Measurements from ENCODE around the gene SLC45A2.

GRCh38 chr5:33934176-33934575 lies 50.3 kb downstream of the SLC45A2 start:
- TF ChIP-seq, protein P1, sequence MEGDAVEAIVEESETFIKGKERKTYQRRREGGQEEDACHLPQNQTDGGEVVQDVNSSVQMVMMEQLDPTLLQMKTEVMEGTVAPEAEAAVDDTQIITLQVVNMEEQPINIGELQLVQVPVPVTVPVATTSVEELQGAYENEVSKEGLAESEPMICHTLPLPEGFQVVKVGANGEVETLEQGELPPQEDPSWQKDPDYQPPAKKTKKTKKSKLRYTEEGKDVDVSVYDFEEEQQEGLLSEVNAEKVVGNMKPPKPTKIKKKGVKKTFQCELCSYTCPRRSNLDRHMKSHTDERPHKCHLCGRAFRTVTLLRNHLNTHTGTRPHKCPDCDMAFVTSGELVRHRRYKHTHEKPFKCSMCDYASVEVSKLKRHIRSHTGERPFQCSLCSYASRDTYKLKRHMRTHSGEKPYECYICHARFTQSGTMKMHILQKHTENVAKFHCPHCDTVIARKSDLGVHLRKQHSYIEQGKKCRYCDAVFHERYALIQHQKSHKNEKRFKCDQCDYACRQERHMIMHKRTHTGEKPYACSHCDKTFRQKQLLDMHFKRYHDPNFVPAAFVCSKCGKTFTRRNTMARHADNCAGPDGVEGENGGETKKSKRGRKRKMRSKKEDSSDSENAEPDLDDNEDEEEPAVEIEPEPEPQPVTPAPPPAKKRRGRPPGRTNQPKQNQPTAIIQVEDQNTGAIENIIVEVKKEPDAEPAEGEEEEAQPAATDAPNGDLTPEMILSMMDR (IDR thresholded peaks at IDR 0.05; ENCODE audit: borderline replicate concordance, extremely low read depth, low read length, poor library complexity, severe bottlenecking), result no peak
- no peak for TF ChIP-seq EZH2 (IDR thresholded peaks at IDR 0.05; ENCODE audit: borderline replicate concordance, low read depth, low read length, severe bottlenecking)

All from DND-41 (cell line).